Stomach (tissue), 4 donors: ENCODE measurements around the gene HOXC11.

Experiments
- CTCF ChIP-seq, 7 experiments: fragments of 450-650 bp in 4 of 7; fragments of 200-600 bp in 3 of 7; sonication (generic) in 3 of 7; IDR thresholded peaks; one replicate each; pipeline ENCODE4 v1.5.1; 2016 to 2019; ENCODE audit warnings: antibody characterized with exemption in 7 of 7, control low read depth in 2 of 7, mild to moderate bottlenecking in 1 of 7
- POLR2A ChIP-seq, 4 donors: fragments of 450-650 bp; IDR thresholded peaks; one replicate each; pipeline ENCODE4 v1.6.1; 2016; ENCODE audit warnings: antibody characterized with exemption in 4 of 4, control low read depth in 2 of 4, mild to moderate bottlenecking in 1 of 4, moderate library complexity in 1 of 4
- POLR2AphosphoS5 ChIP-seq, 3 donors: sonication (generic); formaldehyde crosslinking; IDR thresholded peaks; one replicate each; pipeline ENCODE4 v1.6.1; 2016; ENCODE audit warnings: antibody characterized with exemption in 3 of 3

- TF ChIP-seq CTCF (IDR thresholded peaks at IDR 0.05): no peak
- TF ChIP-seq POLR2AphosphoS5 (IDR thresholded peaks at IDR 0.05): no peak
- TF ChIP-seq POLR2A (IDR thresholded peaks at IDR 0.05): no peak
Measured at GRCh38 chr12:54021432-54022013, 48.6 kb downstream of the HOXC11 start.
